GM18508 (cell line): Measurements from ENCODE around the gene ZBTB46.
"Not testable (repeated sequence)": the region's sequence is repeated elsewhere in the genome, so short reads cannot be mapped to it uniquely, and the experiment has no call there.

Experiments used
- ATAC-seq: cut with Tn5 transposase; IDR thresholded peaks from one replicate; pipeline ENCODE4 v1.9.1; 2021; ENCODE audit warnings: moderate number of reproducible peaks; ENCODE audit not compliant: insufficient read depth, unreplicated experiment

ZBTB46 gene, protein sequence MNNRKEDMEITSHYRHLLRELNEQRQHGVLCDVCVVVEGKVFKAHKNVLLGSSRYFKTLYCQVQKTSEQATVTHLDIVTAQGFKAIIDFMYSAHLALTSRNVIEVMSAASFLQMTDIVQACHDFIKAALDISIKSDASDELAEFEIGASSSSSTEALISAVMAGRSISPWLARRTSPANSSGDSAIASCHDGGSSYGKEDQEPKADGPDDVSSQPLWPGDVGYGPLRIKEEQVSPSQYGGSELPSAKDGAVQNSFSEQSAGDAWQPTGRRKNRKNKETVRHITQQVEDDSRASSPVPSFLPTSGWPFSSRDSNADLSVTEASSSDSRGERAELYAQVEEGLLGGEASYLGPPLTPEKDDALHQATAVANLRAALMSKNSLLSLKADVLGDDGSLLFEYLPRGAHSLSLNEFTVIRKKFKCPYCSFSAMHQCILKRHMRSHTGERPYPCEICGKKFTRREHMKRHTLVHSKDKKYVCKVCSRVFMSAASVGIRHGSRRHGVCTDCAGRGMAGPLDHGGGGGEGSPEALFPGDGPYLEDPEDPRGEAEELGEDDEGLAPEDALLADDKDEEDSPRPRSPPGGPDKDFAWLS

DNA sequence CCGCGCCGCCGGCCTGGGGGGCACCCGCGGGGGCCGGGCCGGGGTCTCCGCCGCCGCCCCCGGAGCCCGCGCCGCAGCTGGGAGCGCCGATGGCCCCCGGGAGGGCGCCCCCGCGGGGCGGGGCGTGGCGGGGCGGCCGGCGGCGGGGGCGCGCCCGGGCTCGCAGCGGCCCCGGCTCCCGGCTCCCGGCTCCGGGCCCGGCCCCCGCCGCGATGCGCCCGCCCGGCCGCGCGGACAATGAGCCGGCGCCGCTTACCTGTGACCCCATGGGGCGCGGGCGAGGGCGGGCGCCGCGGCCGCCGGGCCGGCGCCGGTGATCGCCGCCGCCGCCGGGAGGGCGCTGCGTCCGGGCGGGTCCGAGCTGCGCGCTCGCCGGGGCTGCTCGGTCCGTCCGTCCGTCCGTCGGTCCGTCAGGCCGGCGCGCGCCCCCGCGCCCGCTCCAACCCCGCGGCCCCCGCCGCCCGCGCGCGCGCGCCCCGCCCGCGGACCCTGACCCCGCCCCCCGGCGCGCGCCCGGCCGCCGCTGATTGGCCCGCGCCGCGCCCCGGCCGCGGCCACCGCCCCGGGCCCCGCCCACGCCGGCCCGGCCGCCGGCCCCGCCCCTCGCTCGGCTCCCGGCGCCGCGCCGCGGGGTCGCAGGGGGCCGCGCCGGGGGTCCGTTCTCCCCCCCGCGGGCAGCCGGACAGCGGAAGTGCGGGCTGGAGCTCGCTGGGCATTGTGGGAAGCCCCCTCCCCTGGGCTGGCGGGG, at the start of gene ZBTB46:
TSS of gene ZBTB46 (minus strand) at position 424 of the 748 bp plus-strand sequence. CDS start 40,507 bp downstream, outside the sequence.
- ATAC-seq, result no peak

DNA sequence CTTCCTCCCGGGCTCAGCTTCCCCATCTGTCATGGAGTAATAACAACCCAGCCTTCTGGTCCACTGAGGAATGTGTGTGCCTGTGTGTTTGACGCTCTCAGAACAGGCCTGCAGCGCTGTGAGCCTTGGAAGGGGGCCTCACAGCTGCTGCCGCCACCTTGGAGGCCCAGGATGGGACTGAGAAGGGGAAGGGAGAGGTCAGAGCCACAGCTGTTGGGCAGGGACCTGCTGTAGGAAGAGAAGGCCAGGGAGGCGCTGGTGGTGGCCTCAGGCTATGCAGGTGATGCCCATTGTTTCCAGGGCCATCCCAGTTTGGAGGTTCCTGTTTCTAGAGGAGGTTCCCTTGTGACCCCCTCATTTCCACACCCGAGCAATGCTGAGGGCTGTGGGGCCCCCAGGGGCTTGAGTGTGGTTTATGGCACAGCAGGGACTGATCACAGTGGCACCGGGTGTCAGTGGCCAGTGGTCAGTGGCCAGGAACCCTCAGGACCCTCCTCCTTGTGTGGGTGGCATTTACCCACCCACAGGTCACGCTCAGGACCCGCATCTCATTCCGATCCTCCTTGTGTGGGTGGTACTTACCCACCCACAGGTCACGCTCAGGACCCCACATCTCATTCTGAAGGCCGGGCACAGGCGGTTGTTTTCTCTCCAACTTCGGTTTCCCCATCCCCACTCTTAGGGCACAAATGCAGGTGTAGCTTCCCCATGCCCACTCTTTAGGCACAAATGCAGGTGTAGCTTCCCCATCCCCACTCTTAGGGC, 48.0 kb upstream of the ZBTB46 start:
- no peak for ATAC-seq

DNA sequence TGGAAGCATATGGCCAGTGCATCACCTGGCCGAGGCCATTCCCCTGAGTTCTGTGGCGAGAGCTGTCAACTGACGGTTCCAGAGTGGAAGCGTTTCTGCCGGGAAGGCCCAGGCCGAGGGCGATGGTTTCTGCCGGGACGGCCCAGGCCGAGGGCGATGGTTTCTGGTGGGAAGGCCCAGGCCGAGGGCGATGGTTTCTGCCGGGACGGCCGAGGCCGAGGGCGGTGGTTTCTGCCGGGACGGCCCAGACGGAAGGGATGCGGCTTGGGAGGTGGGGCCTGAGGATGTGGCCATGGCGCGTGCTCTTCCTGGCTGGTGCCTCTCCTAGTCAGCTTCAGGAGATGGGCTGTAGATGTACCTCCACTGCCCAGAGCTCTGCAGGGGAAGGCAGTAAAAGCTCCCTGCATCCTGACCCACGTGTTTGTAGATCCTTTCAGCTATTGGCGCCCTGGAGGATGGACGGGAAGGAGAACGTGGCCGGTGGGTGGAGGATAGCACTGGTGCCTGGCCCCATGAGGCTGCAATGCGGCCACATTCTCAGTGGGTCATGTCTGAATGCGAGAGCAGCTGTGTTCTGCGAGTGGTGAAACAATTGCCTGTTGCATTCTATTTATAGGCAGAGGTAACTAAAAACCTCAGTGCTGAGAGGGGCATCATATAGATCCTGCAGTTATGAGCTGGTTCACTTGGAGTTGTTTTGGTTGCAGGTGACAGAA, 46.8 kb upstream of the ZBTB46 start:
- ATAC-seq, result no peak

DNA sequence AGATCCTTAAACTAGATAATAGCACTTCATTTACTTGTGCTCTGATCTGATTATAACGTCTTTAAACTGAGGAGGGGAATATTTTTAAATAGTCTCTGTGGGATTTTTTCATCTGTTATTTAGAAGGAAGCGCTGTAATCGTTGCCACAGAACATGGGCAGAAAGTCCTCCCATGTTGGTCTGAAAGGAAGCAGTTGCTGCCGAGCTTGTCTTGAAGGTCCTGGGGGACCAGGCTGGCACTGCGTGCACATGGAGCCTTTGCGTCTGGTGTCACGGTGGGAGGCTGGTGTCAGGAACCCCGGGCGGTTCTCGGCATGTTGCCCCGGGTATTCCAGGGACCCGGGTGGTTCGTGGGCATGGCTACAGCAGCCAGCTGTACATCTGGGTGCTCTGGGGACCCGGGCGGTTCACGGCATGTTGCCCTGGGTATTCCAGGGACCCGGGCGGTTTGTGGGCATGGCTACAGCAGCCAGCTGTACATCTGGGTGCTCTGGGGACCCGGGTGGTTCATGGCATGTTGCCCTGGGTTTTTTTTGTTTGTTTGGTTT, 45.5 kb upstream of the ZBTB46 start:
- no peak for ATAC-seq

DNA sequence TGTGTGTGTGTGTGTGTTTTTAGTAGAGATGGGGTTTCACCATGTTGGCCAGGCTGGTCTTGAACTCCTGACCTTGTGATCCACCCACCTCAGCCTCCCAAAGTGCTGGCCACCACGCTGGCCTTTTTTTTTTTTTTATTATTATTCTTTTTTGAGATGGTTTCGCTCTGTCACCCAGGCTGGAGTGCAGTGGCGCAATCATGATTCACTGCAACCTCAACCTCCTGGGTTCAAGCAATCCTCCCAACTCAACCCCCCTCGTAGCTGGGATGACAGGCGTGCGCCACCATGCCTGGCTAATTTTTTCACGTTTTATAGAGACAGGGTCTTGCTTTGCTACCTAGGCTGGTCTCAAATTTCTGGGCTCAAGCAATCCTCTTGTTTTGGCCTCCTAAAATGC, 43.2 kb upstream of the ZBTB46 start:
- ATAC-seq, result not testable (repeated sequence)

DNA sequence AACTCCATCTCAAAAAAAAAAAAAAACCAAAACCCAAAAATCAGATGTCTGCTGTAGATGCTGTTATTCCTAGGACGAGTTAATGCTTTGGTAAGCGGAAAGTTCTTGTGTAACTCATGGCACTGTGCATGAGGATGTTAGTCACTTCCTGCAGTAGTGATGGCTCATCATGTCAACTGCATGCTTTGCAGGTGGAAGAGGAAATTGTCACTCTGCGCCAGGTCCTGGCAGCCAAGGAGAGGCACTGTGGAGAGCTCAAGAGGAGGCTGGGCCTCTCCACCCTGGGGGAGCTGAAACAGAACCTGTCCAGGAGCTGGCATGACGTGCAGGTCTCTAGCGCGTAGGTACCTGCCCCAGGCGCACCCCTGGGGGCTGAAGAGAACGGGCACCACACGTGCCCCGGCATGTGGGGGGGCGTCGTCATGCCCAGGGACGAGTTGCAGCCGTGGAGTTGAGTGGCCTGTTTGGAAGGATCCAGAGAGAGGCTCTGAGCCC, 42.5 kb upstream of the ZBTB46 start:
- no peak for ATAC-seq

DNA sequence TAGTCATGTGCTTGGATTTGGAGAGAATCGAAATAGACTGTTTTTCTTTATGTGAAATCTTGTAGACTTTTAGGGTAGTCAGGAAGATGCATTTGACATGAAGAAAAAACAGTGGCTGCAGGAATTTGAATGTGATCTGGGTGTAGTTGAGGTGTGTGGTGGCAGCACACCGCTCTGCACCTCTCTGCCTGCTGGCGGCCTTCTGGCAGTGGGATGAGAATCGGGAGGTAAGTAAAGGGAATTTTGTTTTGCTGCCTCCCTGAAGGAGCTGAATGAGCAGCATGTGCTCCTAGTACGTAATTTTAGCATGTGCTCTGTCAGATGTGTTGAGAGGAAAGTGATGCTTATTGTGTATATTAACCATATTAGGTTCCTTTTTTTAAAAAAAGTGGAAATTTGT, 37.2 kb upstream of the ZBTB46 start:
- no peak for ATAC-seq

DNA sequence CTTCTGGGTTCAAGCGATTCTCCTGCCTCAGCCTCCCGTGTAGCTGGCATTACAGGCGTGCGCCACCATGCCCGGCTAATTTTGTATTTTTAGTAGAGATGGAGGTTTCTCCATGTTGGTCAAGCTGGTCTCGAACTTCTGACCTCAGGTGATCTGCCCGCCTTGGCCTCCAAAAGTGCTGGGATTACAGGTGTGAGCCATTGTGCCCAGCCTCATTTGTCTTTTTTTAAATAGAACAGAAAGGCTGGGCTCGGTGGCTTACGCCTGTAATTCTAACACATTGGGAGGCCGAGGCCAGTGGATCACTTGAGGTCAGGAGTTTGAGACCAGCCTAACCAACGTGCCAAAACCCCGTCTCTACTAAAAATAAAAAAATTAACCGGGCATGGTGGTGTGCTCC, 36.0 kb upstream of the ZBTB46 start:
- not testable (repeated sequence) for ATAC-seq

DNA sequence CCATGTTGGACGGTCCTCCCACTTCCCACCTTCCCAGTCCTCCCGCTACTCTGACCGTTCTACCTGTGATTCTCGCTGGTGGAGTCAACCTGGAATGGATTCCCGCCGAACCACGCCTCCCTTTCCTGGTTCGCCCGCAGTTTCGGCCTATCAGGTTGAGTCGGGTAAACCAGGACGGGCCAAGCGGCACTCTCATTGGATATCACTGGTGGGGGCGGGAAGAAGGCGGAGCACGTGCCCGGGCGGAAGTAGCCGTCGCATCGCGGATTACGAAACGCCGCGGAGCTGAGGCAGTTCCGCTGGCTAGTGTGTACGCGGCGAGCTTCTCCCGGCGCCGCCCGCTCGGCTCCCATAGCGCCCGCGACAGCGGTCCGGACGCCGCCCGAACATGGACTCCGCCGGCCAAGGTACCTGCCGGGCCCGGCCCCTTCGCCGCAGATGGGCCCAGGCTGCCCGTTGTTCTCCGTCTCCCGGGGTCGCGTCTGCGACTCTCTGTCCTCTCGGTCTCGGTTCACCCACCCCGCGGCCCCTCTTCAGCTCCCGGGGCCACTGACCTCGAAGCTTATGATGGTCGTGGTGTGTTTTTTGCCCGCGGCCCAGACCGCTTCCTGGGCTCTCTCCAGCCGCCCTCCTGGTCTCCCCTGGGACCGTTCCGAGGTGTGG, 34.0 kb upstream of the ZBTB46 start, which contains the start of gene TPD52L2:
TSS of gene TPD52L2 (plus strand) at position 293 of the 663 bp plus-strand sequence. CDS start at position 389, 96 bp downstream.
- peak; percentile 43 for ATAC-seq

DNA sequence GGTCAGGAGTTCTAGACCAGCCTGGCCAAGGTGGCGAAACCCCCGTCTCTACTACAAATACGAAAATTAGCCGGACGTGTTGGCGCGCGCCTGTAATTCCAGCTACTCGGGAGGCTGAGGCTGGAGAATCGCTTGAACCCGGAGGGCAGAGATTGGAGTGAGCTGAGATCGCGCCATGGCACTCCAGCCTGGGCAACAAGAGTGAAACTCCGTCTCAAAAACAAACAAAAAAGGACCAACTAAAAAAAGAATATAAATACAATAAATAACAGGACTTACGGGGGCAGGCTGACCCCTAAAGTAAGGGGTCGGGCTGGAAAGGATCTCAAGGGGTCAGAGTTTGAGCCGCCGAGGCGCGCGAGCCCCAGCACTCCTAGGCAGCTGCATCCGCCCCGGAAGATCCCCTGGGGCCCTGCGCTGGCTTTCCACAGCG, 33.5 kb upstream of the ZBTB46 start:
- ATAC-seq, result no peak

DNA sequence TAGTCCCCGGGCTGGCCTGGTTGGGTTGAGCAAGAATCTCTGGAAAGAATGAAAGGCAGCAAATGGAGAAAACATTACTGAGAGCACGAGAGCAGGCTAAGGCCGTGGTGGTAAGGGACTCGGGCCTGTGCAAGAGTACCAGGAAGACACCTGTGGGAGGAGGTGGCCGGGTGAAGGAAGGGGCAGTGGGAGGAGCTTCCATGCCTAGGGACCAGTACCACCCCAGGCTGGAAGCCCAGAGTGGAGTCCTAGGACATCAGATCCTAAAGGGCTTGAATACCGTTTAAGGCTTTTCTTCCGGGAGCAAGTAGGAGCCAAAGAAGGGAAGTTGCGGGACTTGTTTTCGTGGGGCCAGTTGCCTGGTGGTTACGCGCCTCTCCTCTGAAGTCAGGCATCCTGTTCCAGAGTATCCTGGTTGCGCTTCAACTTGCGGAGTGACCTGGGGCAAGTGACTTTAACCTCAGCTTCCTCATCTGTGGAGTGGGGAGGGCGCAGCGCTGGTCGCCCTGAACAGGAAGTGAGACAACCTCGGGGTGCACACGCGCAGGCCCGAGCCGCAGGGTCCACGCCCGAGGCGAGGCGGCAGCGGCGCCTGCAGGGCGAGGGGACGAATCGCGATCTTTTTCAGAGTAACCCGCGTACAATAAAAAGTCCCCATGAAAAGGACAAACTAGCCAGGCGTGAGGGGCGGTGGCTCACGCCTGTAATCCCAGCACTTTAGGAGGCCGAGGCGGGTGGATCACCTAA, 32.9 kb upstream of the ZBTB46 start:
- ATAC-seq, result peak; percentile 33

DNA sequence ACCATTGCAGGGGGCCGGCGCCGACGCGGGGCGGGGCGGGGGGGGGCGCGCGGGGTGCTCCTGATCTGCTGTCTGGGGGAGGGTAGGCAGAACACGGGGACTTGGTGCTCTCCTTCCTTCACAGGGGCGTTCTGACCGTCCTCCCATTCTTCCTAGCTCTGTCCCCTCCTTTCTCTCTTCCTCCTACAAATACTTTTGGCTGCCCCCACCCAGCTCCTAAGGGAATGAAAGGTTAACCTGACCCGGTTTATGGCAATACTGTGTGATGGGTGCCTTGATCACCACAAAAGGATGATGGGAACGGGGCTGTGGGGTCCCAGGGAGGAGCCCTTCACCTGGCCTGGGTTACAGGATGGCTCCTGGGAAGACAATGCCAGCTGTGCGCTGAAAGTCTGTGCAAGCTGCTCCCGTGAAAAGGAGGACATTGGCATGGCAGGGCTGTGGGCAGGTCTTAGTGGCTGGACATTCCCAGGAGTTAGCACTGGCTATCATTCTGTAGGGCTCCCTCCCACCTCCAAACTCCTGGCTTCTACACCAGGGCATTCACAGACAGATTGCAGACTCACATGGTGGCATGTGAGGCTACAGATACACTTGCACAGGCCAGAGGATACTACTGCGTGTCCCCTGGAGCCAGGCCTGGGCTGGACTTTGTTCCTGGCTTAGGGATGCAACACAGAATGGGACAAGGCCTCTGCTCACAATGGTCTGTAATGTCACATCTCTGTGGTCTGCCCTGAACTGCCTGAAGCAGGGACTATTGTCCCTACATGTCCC, 32.1 kb upstream of the ZBTB46 start:
- ATAC-seq, result no peak

DNA sequence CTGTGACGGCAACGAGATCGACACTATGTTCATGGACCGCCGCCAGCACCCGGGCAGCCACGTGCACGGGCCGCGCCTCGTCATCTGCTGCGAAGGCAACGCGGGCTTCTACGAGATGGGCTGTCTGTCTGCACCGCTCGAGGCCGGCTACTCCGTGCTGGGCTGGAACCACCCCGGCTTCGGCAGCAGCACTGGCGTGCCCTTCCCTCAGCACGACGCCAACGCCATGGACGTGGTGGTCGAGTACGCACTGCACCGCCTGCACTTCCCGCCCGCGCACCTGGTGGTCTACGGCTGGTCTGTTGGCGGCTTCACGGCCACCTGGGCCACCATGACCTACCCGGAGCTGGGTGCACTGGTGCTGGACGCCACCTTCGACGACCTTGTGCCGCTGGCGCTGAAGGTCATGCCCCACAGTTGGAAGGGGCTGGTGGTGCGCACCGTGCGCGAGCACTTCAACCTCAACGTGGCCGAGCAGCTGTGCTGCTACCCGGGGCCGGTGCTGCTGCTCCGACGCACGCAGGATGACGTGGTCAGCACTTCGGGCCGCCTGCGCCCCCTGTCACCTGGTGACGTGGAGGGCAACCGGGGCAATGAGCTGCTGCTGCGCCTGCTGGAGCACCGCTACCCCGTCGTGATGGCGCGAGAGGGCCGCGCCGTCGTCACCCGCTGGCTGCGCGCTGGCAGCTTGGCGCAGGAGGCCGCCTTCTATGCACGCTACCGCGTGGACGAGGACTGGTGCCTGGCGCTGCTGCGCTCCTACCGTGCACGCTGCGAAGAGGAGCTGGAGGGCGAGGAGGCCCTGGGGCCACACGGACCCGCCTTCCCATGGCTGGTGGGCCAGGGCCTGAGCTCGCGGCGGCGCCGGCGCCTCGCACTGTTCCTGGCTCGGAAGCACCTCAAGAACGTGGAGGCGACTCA, 31.2 kb upstream of the ZBTB46 start:
- ATAC-seq, result no peak

DNA sequence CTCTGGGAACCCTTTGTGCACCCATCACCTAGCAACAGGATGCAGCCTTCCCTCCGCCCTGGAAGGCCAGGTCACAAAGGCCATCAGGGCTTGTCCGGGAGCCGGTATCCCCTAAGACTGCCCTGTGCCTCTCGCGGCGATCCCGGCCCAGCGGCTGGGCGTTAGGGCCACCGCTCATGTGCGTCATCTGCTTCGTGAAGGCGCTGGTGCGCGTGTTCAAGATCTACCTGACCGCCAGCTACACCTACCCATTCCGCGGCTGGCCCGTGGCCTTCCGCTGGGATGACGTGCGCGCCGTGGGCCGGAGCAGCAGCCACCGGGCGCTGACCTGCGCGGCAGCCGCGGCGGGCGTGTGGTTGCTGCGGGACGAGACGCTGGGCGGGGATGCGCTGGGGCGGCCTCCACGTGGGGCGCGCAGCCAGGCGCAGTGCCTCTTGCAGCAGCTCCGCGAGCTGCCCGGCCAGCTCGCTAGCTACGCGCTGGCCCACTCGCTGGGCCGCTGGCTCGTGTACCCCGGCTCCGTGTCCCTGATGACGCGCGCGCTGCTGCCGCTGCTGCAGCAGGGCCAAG, 30.4 kb upstream of the ZBTB46 start, which contains the start of gene ABHD16B:
TSS of gene ABHD16B (plus strand) at position 134 of the 570 bp plus-strand sequence. CDS start at position 177, 43 bp downstream.
- ATAC-seq, result no peak

DNA sequence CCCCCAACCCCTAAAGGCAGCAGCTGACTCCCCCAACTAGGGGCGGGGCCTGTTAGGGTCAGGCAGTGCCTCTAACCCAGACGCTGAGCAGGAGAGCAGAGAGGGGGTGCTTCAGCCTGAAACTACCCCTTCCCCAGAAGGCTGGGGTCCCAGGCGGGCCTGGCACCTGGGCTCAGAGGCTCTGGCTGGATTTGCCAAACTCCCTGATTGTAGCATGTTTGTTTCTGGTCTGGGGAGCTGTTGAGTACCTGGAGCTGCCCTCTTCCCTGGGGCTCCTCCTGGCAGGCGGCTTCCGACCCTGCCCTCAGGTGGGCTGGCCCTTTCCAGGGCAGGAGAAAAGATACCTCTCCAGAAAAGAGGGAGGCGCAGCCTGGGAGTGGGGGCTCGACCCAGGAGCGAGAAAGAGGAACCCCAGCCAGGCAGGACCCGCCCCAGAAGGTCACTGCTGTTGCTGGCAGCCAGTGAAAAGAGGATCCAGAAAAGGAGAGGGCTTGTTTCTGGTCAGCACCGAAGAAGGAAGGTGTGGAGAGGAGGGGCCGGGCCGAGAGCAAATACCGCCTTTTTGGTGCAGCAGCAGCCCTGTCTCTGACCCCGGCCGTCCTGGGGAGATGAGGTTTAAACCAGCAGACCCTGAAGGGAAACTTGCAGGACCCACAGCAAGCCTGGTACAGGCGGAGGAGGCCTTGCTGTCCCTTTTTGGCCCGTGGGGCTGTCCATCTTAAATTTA, 29.4 kb upstream of the ZBTB46 start:
- ATAC-seq, result no peak
